Coronary artery (tissue), 2 donors: Measurements from ENCODE around the gene CCER1.
"Not testable (repeated sequence)": the region's sequence is repeated elsewhere in the genome, so short reads cannot be mapped to it uniquely, and the experiment has no call there.

Source experiments
- DNase-seq: peaks from one replicate; pipeline ENCODE4 v3.0.0-alpha.2; 2017; ENCODE audit warnings: low spot score
- H3K27ac ChIP-seq, 2 donors: fragments of 200-600 bp; sonication (generic); one replicate each; pipeline ENCODE4 v1.5.1; 2016 to 2019
- H3K4me3 ChIP-seq: fragments of 200-600 bp; sonication (generic); 2 replicates; pipeline ENCODE4 v1.5.1; 2016; ENCODE audit warnings: mild to moderate bottlenecking, moderate library complexity
- TF ChIP-seq, protein P1 (sequence below): fragments of 200-600 bp; sonication (generic); IDR thresholded peaks from one replicate; pipeline ENCODE4 v1.5.1; 2019; ENCODE audit warnings: antibody characterized with exemption

Gene CCER1

GRCh38 chr12:90990611-90991010, 35.6 kb upstream of the CCER1 start:
- H3K27ac ChIP-seq, result no peak overlapping the region
- TF ChIP-seq, protein P1, sequence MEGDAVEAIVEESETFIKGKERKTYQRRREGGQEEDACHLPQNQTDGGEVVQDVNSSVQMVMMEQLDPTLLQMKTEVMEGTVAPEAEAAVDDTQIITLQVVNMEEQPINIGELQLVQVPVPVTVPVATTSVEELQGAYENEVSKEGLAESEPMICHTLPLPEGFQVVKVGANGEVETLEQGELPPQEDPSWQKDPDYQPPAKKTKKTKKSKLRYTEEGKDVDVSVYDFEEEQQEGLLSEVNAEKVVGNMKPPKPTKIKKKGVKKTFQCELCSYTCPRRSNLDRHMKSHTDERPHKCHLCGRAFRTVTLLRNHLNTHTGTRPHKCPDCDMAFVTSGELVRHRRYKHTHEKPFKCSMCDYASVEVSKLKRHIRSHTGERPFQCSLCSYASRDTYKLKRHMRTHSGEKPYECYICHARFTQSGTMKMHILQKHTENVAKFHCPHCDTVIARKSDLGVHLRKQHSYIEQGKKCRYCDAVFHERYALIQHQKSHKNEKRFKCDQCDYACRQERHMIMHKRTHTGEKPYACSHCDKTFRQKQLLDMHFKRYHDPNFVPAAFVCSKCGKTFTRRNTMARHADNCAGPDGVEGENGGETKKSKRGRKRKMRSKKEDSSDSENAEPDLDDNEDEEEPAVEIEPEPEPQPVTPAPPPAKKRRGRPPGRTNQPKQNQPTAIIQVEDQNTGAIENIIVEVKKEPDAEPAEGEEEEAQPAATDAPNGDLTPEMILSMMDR, result no peak
- H3K4me3 ChIP-seq, result no peak overlapping the region
- DNase-seq, result no peak

GRCh38 chr12:90989686-90990111, 34.7 kb upstream of the CCER1 start:
- H3K27ac ChIP-seq, result no peak overlapping the region
- TF ChIP-seq, protein P1, result no peak
- DNase-seq, result no peak
- H3K4me3 ChIP-seq, result no peak overlapping the region

GRCh38 chr12:90987520-90987919, 32.5 kb upstream of the CCER1 start:
- no peak overlapping the region for H3K4me3 ChIP-seq
- H3K27ac ChIP-seq, result no peak overlapping the region
- no peak for DNase-seq
- TF ChIP-seq, protein P1, result no peak

- TF ChIP-seq, protein P1, result no peak
- DNase-seq, result no peak
- H3K27ac ChIP-seq, result no peak overlapping the region
Observed at GRCh38 chr12:90987101-90987500, 32.1 kb upstream of the CCER1 start.

DNA sequence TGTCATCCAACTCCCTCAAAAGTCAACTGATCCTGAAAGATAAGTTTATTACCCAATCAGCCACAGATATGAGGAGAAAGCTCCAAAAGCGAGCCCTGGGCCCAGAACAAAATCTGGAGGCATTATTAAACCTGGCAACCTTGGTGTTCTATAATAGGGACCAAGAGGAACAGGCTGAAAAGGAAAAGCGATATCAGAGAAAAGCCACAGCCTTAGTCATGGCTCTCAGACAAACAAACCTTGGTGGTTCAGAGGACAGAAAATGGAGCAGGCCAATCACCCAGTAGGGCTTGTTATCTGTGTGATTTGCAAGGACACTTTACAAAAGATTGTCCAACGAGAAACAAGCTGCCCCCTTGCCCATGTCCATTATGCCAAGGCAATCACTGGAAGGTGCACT, 30.4 kb upstream of the CCER1 start:
- H3K27ac ChIP-seq, DNase-seq: not testable (repeated sequence)

More at GRCh38 chr12:90987101-90987500, 32.1 kb upstream of the CCER1 start:
- H3K4me3 ChIP-seq, result no peak overlapping the region

GRCh38 chr12:90984114-90984513, 29.1 kb upstream of the CCER1 start:
- H3K4me3 ChIP-seq, result no peak overlapping the region
- DNase-seq, result no peak
- TF ChIP-seq, protein P1, result no peak

More for the DNA sequence above, 30.4 kb upstream of the CCER1 start:
- not testable (repeated sequence) for H3K4me3 ChIP-seq

DNA sequence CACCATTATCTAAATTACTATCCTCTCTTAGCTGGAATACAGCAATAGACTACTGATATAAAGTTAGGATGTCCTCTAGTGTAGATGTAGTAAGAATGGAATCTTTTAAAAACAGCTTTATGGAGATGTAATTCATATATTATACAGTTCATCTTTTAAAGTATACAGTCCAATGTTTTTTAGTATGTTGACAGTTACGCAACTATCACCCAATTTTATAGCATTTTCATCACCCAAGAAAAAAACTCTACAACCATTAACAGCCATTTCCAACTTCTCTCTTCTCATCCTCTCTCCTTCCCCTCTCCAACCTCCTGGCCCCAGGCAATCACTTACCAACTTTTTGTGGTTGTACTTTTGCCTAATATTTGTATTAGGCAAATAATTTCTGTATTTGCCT, 27.2 kb upstream of the CCER1 start:
- TF ChIP-seq, protein P1, result no peak
- H3K27ac ChIP-seq, result no peak overlapping the region
- no peak for DNase-seq
- H3K4me3 ChIP-seq, result no peak overlapping the region

More at GRCh38 chr12:90984114-90984513, 29.1 kb upstream of the CCER1 start:
- H3K27ac ChIP-seq, result no peak overlapping the region

GRCh38 chr12:90979951-90980350, 25.0 kb upstream of the CCER1 start:
- DNase-seq, result no peak
- peak overlapping the region in 1 of 2 donors; percentile 34 for H3K27ac ChIP-seq
- H3K4me3 ChIP-seq, result no peak overlapping the region
- TF ChIP-seq, protein P1, result no peak
